Liver (tissue), 3 donors: ENCODE data around the gene CTDSP2.

ENCODE experiments used
- ATF3 ChIP-seq: IDR thresholded peaks from 2 replicates; pipeline ENCODE4 v1.6.1; 2016; ENCODE audit warnings: antibody characterized with exemption
- CTCF ChIP-seq: fragments of 150-350 bp; IDR thresholded peaks from 2 replicates; pipeline ENCODE4 v1.5.1; 2017; ENCODE audit warnings: improper control_type of control experiment, low read depth, low read length; ENCODE audit not compliant: missing input control
- GABPA ChIP-seq, 2 donors: IDR thresholded peaks in 1 of 2; conservative IDR thresholded peaks in 1 of 2; 2 replicates each; pipeline ENCODE4 v1.6.1; 2016; ENCODE audit warnings: antibody characterized with exemption in 2 of 2, mild to moderate bottlenecking in 1 of 2, moderate library complexity in 1 of 2
- REST ChIP-seq: IDR thresholded peaks from 2 replicates; pipeline ENCODE4 v1.6.1; 2016; ENCODE audit warnings: antibody characterized with exemption, mild to moderate bottlenecking
- RXRA ChIP-seq, 2 donors: IDR thresholded peaks; 2 replicates each; pipeline ENCODE4 v1.6.1; 2017 to 2018; ENCODE audit warnings: antibody characterized with exemption in 2 of 2, mild to moderate bottlenecking in 1 of 2
- TF ChIP-seq, protein P1 (sequence below): IDR thresholded peaks from 2 replicates; pipeline ENCODE4 v1.6.1; 2016; ENCODE audit warnings: antibody characterized with exemption
- donor health status: healthy.
- donor health status: healthy.

GRCh38 chr12:57841445-57841844, 5.1 kb downstream of the CTDSP2 start:
- TF ChIP-seq CTCF: no peak
- TF ChIP-seq RXRA (IDR thresholded peaks at IDR 0.05): no peak
- TF ChIP-seq, protein P1, sequence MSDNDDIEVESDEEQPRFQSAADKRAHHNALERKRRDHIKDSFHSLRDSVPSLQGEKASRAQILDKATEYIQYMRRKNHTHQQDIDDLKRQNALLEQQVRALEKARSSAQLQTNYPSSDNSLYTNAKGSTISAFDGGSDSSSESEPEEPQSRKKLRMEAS: no peak
- no peak for TF ChIP-seq REST
- no peak for TF ChIP-seq ATF3
- TF ChIP-seq GABPA (IDR thresholded peaks at IDR 0.05 in 1 of 2, conservative IDR thresholded peaks at IDR 0.05 in 1 of 2): no peak
